Stimulated activated CD8-positive, alpha-beta memory T cell treated with anti-CD3 and anti-CD28 coated beads, Interleukin-2, amount 100 ng/mL, for 1 hour (primary cell): ENCODE results near the gene NLN.

Experiments used
- DNase-seq, 2 donors: peaks; one replicate each; pipeline ENCODE4 v3.0.0-alpha.2; 2020; ENCODE audit warnings: low read depth in 2 of 2

NLN gene

GRCh38 chr5:65808818-65809217 is 86.8 kb downstream of the NLN start:
- DNase-seq, result no peak

DNA sequence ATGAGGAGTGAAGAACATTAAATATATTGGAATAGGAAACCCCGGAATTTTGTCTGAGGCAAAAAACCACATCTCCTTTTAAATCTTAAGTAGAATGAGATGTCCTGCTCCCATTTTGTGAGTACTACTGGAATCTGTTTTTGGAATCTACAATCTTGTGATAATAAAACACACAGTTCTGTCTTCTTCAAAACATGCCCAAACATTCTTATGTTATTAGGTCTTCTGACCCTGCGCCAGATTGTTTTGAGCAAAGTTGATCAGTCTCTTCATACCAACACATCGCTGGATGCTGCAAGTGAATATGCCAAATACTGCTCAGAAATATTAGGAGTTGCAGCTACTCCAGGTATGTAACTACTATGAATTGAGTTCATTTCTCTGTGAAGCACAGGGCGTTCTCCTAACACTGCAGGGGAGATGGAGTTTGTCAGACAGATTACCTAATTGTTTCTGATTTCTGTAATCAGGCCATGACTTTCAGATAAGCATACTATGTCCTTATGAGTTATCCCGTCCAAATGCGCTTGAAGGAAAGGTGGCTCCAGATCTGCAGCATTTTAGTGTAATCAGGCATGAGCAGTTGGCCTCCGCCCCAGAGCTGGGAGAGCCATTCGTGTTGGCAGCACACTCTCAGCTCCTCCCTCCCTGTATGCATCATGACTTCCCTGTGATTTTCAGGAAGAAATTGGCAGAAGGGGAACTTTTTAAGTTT is 88.0 kb downstream of the NLN start:
- no peak for DNase-seq

DNA sequence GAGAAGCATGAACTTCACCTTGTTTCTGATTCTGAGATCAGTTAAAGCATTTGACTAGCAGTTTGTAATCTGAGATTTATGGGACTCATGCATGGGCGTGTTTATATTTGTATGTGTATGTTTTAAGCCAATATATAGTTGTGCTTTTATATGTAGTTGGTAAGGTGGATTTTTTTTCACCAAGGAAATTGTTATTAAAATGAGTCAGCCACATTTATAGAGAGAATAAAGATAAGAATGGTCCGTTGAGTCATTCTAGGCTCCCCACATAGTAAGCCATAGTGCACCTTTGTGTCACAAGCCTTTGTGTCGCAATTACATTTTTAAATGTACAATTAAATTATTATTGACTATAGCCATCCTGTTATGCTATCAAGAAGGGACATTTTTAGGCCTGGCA is 89.0 kb downstream of the NLN start:
- no peak for DNase-seq

DNA sequence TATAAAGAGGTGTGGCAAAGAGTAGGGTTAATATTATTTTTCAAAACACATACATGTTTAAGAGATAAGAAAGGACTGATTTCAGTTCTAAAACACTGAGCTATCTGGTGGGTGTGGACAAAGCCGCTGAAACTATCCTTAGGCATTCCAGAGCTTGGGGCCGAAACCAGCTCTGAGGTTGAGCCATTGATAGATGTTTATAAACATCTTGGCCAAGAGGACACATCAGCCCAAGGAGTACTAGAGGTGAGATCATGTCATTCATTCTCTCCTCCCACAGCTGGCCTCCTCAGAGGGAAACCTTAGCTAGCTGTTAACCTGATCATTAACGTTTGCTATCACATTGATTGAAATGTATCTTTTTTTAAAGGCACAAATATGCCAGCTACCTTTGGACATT is 89.9 kb downstream of the NLN start:
- no peak for DNase-seq

- DNase-seq, result no peak
Observed at GRCh38 chr5:65812648-65813047, 90.6 kb downstream of the NLN start.

DNA sequence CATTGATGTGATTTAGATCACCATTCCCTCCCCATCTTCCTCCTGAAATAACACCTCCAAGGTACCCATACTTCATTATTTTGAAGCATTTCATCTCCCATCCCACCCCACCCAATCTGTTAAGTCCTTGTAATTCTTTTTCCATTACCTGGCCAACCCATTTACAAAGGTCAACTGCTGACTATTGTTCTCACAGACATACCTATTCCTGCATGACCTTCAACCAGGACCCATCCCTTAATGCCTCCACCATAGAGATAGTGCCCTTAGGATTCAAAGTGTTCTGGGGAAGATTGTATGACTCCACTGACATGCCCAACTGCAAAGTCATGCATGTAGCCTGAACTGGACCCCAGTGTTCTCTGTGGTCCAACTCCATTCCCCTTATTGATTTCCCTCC is 91.2 kb downstream of the NLN start:
- DNase-seq, result no peak

DNA sequence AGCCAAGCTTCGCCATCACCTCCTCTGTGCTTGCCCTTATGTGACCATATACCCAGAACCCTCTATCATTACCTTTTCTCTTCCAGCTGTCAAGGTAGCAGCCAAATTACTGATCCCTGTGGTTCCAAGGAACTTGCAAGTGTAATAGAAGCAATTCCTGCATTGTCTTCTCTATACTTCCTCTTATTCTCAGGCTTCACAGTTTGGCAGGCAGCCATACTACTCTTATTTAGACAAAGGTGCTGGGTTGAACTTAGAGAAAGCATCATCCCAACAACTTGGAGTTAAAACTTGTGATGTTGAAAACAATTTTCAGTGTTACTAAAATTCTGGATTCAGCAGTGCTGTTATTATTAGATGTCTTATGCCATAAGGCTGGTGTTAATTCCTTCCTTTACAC is 93.2 kb downstream of the NLN start:
- DNase-seq, result no peak

GRCh38 chr5:65816729-65817128 is 94.7 kb downstream of the NLN start:
- DNase-seq, result no peak

- no peak for DNase-seq
Observed at GRCh38 chr5:65817931-65818330, 95.9 kb downstream of the NLN start.

DNA sequence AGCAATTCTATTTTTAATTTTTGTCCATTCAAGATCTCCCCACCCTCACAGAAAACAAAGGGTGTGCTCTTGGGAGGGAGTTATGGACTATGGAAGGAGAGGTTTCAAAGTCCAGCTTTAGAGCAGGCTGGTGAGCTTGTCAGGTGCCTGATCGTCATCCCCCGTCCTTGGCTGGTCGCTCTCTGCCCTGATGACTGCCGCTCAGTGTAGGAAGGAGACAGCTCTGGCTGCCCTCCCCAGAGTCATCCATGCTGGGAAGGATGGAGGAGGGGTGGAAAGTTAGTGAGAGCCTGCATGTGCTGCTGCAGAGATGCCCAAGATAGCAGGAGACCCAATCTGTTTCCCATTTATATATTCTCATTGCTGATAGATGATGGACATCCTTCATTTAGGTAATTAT is 96.6 kb downstream of the NLN start:
- no peak for DNase-seq

DNA sequence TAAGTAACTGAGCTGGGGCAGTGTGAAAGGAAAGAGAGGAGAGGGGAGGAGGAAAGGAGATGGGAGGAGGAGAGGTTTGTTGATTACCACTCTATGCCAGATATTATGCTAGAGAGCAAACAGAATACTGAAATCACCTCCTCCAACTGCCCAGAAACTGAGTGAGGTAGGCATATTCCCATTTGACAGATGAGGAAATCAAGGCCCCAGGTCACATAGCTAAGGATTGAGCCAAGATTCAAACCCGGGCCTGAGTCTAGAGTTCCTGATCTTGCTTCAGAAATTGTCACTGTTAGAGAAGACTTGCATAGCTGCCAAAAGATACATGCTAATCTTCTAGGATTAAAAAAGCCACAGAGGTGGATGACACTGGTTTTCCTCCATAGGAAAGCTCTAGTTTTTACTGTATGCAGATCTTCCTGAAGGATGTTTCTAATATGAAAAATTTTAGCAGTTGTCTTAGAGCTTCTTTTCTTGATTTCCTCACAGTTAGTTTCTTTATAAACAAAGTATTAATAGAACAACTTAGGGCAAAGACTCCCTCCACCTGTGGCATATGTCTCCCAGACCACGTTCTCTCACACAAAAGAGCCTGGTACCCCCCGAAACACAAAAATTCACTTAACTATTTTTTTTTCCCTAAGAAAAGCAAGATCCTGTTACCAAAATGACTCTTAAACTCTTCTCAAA is 97.4 kb downstream of the NLN start:
- no peak for DNase-seq

- no peak for DNase-seq
Observed at GRCh38 chr5:65819905-65820240, 97.9 kb downstream of the NLN start.

DNA sequence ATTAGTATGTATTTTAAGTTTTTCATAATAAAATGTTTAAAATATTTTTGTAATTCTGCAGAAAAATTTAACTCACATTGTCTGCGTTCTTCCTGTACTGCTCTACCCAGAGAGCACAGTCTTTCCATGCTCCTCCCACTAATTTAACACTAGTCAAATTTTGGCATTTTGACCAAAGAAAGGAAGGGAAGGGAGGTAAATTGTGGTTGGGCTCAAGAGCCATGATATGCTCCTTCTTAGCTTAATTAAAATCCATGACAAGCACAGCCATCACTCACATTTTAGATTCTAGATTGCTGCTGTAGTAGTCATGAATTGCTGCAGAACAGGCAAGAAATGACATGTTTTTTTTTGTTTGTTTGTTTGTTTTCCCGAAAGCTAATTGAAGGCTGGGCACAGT is 98.4 kb downstream of the NLN start:
- no peak for DNase-seq

- no peak for DNase-seq
Observed at GRCh38 chr5:65821966-65822365, 100.0 kb downstream of the NLN start.

- no peak for DNase-seq
Observed at GRCh38 chr5:65822710-65823109, 100.7 kb downstream of the NLN start.

GRCh38 chr5:65823204-65823603 is 101.2 kb downstream of the NLN start:
- no peak for DNase-seq

DNA sequence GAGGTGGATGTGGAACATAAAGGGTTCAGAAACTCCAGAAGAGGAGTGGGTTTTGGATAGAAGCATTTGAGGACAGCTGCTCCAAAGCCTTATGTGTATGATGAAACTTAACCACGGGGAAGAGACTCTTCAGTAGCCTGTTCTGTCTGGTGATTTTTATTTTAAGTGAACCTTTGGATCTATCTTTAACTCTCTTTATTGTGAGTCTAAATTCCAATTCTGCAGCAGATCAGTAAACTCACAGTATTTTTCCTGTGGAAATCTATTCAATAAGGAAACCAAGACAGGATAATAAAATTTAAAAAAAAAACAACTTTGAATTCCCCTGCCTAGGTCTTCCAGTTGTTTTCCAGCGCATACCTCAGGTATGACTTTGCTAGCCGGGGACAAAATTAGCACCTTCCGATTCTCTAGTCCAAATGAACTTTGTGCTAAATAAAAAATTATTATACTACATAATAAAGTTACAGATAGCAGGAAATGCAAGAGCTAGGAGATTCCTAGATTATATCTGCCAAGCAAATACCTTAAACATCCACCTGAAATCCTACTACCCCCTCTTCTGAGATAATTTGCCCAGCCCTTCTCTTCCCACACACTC is 101.9 kb downstream of the NLN start:
- no peak for DNase-seq

- no peak for DNase-seq
Observed at GRCh38 chr5:65825408-65826328, 103.7 kb downstream of the NLN start.

DNA sequence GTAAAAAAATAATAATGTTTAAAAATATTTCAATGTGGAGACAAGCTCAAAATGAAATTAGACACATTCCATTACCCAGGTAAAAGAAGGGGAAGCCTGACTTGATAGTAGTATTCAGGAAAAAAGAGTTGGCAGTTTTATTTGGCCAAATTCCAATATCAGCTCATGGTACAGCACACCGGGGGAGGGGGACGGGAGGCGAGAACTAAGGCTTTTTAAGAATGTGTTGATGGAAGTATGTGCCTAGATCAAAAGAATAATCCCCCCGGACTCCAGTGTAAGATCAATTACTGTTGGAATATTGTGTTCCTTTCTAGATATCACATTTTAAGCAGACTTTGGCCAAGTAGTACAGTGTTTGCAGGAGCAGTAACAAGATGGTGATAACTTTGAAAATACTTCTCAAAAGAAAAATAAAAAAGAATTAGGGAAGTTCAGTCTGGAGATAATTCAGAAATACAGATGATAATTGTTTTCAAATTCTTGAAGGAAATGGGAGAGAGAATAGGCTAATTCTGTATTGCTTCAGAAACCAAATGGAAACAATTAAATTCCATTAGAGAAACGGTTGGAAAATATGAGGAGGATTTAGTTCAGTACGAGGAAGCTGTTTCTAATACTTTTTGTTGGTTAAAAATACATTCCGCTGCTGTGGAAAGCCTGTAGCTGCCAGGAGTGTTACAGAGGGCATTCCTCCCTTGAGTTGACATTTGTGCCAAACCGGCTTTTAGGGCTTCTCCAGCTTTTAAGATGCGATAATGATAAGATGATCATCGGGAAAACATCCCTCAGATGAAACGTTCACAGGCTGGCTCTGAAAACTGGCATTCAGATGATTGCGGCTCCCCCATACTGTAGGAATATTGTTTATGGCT is 106.3 kb downstream of the NLN start:
- no peak for DNase-seq

- DNase-seq, result no peak
Observed at GRCh38 chr5:65830856-65831255, 108.9 kb downstream of the NLN start.

GRCh38 chr5:65831276-65831675 is 109.3 kb downstream of the NLN start:
- DNase-seq, result no peak
